B cell (primary cell): ENCODE data around the gene PDZD4.

Experiments
- EZH2 ChIP-seq: IDR thresholded peaks from 2 replicates; pipeline ENCODE4 v1.6.1; 2012; ENCODE audit warnings: borderline replicate concordance, low read depth, mild to moderate bottlenecking, moderate library complexity, low read length; ENCODE audit not compliant: insufficient read depth, poor library complexity, severe bottlenecking
- TF ChIP-seq, protein P1 (sequence below): fragments of 200-600 bp; IDR thresholded peaks from one replicate; pipeline ENCODE4 v1.8.0; 2022; ENCODE audit warnings: antibody characterized with exemption, mild to moderate bottlenecking

DNA sequence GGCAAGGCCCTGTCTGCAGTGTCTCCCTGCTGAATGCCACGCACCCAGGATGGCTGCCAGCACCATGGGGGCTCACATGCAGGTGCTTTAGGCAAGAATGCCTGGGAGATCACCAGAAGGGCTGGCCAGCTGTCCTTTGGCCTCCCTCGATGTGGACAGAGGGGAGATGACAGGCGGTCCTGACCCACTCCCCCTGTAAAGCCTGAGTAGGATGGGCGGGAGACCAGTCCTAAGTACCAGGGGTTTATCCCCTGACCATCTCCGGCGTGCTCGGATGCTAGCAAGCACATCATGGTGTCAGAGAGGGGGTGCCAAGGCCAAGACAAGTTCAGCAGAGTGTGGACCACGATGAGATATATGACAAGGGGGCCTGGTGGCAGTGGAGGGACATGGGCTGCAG lies 5.3 kb downstream of the PDZD4 start:
- TF ChIP-seq, protein P1, sequence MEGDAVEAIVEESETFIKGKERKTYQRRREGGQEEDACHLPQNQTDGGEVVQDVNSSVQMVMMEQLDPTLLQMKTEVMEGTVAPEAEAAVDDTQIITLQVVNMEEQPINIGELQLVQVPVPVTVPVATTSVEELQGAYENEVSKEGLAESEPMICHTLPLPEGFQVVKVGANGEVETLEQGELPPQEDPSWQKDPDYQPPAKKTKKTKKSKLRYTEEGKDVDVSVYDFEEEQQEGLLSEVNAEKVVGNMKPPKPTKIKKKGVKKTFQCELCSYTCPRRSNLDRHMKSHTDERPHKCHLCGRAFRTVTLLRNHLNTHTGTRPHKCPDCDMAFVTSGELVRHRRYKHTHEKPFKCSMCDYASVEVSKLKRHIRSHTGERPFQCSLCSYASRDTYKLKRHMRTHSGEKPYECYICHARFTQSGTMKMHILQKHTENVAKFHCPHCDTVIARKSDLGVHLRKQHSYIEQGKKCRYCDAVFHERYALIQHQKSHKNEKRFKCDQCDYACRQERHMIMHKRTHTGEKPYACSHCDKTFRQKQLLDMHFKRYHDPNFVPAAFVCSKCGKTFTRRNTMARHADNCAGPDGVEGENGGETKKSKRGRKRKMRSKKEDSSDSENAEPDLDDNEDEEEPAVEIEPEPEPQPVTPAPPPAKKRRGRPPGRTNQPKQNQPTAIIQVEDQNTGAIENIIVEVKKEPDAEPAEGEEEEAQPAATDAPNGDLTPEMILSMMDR, result no peak
- TF ChIP-seq EZH2, result no peak
